IPS DF 6.9 (cell line): ENCODE measurements around the gene MYL12A.

Experiments used
- DNase-seq: peaks from one replicate; pipeline ENCODE4 v3.0.0-alpha.2; 2013; ENCODE audit warnings: low read depth, low spot score
- H3K27ac ChIP-seq: one replicate; pipeline ENCODE4 v1.5.1; 2013; ENCODE audit warnings: low read length, control low read depth
- H3K27me3 ChIP-seq: 2 replicates; pipeline ENCODE4 v1.6.1; 2013; ENCODE audit warnings: mild to moderate bottlenecking, low read length; ENCODE audit not compliant: control insufficient read depth, insufficient read depth
- H3K36me3 ChIP-seq: 2 replicates; pipeline ENCODE4 v1.6.1; 2013; ENCODE audit warnings: low read length; ENCODE audit not compliant: control insufficient read depth, insufficient read depth
- H3K4me1 ChIP-seq: 2 replicates; pipeline ENCODE4 v1.6.1; 2013; ENCODE audit warnings: low read length; ENCODE audit not compliant: control insufficient read depth, insufficient read depth
- H3K4me3 ChIP-seq: 2 replicates; pipeline ENCODE4 v1.5.1; 2013; ENCODE audit warnings: mild to moderate bottlenecking, low read length
- H3K9me3 ChIP-seq: 2 replicates; pipeline ENCODE4 v1.6.1; 2013; ENCODE audit warnings: low read length, inconsistent platforms; ENCODE audit not compliant: control insufficient read depth, insufficient read depth
- WGBS: extraction: QIAGEN DNeasy Blood & Tissue Kit; methylation state at CpG from one replicate; pipeline ENCODE4 v1.1.7; 2013; ENCODE audit warnings: mixed read lengths, missing lambda C conversion rate; ENCODE audit not compliant: insufficient read length, insufficient coverage; 5-methylcytosine and 5-hydroxymethylcytosine counted together

Gene MYL12A

DNA sequence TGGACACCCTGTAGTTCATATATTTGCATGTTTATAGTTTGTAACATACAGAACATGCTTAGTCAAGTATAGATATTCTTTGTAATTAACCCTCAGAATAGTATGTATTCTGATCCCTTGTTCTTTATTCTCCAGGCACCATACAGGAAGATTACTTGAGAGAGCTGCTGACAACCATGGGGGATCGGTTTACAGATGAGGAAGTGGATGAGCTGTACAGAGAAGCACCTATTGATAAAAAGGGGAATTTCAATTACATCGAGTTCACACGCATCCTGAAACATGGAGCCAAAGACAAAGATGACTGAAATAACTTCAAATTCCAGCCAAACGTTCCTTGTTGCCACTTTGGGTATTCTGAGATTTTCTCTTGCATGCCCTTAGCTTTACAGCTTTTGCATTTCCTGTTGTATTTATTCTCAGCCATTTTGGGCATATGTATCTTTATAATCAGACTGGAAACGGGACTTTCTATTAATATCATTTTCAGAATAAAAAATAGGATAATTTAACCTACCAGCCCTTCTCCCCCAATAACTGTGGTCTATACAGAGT, 8.1 kb downstream of the MYL12A start:
- H3K4me3 ChIP-seq = no peak overlapping the region
- no peaks in the 10 kb centered on the region for H3K4me1 ChIP-seq
- DNase-seq = no peak
- H3K9me3 ChIP-seq = no peaks in the 10 kb centered on the region
- H3K36me3 ChIP-seq = peaks cover 20% of the 10 kb centered on the region; the same call in 1 of the 2 replicates
- no CpG with 5 or more reads among the region's 5 CpGs for WGBS
- H3K27me3 ChIP-seq = no peaks in the 10 kb centered on the region
- no peak overlapping the region for H3K27ac ChIP-seq

- H3K27me3 ChIP-seq = no peaks in the 10 kb centered on the region
- no peaks in the 10 kb centered on the region for H3K4me1 ChIP-seq
- no peaks in the 10 kb centered on the region for H3K9me3 ChIP-seq
- WGBS = no CpG with 5 or more reads among the region's 5 CpGs
- no peak for DNase-seq
- no peak overlapping the region for H3K4me3 ChIP-seq
- peaks cover 20% of the 10 kb centered on the region; the same call in 1 of the 2 replicates for H3K36me3 ChIP-seq
- H3K27ac ChIP-seq = no peak overlapping the region
These were observed 9.4 kb downstream of the MYL12A start for GRCh38 chr18:3256693-3257626.

DNA sequence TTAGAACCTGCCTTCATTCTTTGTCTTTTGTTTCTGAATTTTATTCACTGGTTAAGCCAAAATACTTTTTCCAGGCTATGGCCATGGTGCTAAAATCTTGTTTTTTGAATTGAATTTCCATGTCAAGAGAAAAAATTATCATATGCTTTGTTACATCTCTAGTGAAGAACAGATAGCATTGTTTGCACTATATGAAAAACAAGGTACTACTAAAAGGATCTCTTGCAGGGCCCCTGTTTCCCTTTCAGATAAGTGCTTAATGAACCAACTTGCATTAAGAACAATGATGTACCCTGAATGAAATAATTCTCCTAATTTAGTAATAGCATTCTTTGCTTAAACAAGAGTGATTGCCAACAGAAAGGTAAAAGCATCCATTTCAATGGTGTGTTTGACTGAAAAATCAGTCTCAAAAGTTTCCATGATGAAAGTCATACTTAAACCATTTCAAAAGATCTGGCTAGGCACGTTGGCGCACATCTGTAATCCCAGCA, 10.1 kb downstream of the MYL12A start:
- no CpG with 5 or more reads among the region's 2 CpGs for WGBS
- no peak for DNase-seq
- Histone ChIP-seq H3K27me3 (no peaks in the 10 kb centered on the region), H3K9me3 (no peaks in the 10 kb centered on the region), H3K36me3 (peaks cover 20% of the 10 kb centered on the region; the same call in 1 of the 2 replicates), H3K4me1 (no peaks in the 10 kb centered on the region), H3K4me3 (no peak overlapping the region), H3K27ac (no peak overlapping the region)

DNA sequence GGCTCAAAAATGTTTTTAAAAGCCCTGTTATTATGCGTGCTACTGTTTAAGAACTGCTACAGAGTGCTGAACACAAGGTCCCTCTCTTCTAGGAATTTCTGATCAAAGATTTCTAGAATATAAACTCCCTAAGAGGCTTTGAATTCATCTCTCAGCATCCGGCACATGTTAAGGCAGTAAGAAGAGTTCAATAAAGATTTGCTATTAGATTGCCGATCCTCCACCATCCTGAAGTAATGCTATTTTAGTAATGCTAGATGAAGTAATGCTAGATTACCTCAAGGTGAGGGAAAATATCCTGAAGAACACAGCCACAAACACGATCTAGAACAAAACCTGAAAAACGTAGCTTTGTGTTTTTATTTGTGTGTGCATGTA, 13.4 kb downstream of the MYL12A start:
- Histone ChIP-seq H3K36me3 (peaks cover 8% of the 10 kb centered on the region; the same call in 1 of the 2 replicates), H3K4me3 (peak overlapping the region; percentile 95; the same call in 1 of the 2 replicates), H3K27me3 (no peaks in the 10 kb centered on the region), H3K4me1 (no peaks in the 10 kb centered on the region), H3K27ac (no peak overlapping the region), H3K9me3 (no peaks in the 10 kb centered on the region)
- no peak for DNase-seq
- no CpG with 5 or more reads among the region's 5 CpGs for WGBS

DNA sequence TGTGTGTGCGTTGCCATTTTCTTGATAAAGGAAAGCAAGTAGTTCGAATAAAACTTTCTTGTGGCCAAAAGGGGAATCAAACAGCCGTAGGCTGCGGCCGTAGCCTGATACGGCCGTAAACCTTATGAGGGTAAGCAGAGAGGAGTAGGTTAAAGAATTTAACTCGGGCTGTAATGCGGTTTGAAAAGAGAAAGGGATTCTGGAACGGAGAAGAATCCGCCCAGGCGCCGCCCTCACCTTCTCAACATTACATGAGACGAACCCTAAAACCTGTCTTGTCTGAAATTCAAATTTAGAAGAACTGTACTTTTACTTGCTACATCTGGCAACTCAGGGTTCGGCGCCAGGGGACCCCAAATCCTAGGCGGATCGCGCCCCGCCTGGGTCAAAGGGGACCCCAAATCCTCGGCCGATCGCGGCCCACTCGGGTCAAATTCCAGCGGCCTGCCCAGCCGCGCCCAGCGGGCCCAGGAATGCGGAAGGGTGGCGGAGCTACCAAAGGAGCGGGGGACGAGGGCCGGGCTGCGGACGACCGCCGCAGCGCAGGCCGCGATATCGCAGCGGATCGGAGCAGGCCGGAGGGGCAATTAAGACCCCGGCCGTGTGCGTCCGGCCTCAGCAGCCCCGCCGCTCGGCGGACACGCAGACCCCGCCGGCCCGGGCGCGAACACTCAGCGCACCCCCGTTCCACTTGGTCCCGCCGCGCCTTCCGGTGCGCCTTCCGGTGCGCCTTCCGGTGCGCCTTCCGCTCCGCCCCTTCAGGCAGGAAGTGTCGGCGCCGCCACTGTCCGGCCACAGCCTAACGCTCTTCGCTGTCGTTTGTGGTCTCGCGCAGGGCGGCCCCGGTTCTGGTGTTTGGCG, 14.0 kb downstream of the MYL12A start, which contains the start of gene MYL12B:
Gene MYL12B, plus strand, starts transcription at position 761 of the 861 bp plus-strand sequence. CDS start 10,766 bp downstream, outside the sequence.
- WGBS = no CpG with 5 or more reads among the region's 84 CpGs
- Histone ChIP-seq H3K9me3 (no peaks in the 10 kb centered on the region), H3K27me3 (no peaks in the 10 kb centered on the region), H3K4me3 (peak within 1 kb of the TSS; percentile 95), H3K36me3 (peaks cover 8% of the 10 kb centered on the region; the same call in 1 of the 2 replicates), H3K4me1 (no peaks in the 10 kb centered on the region), H3K27ac (no peak within 1 kb of the TSS)
- no peak for DNase-seq

- no peaks in the 10 kb centered on the region for H3K27me3 ChIP-seq
- H3K27ac ChIP-seq = no peak overlapping the region
- H3K4me3 ChIP-seq = peak overlapping the region; percentile 95
- no peaks in the 10 kb centered on the region for H3K9me3 ChIP-seq
- DNase-seq = no peak
- H3K4me1 ChIP-seq = no peaks in the 10 kb centered on the region
- H3K36me3 ChIP-seq = peaks cover 3% of the 10 kb centered on the region; the same call in 1 of the 2 replicates
- WGBS = no CpG with 5 or more reads among the region's 69 CpGs
These were observed 14.9 kb downstream of the MYL12A start for GRCh38 chr18:3262234-3263131.

DNA sequence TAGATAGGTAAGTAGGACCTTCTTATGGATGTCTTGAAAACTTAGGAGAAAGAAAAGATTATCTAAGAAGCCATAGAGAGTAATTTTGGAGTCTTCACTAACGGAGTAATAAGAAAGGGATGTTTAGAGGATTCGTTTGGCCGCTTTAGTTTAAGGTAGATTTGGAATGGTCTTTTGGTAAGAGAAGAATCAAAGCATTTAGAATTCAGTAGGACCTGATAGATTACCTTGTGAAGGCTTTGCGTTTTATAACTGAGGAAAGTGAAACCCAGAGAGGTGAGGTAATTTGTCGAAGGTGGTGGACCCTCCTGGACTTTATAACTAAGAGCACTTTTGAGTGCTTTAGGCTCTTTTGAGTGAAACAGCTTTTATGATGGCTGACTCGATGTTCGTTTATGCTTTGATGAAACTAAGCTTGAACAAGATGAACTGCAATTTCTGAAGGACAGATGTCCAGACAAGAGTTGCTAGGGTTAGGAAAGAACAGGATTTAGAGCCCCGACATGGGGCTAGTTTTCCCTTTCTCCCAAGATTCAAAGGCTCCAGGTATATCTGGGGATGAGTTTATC, 15.6 kb downstream of the MYL12A start:
- no CpG with 5 or more reads among the region's 8 CpGs for WGBS
- no peaks in the 10 kb centered on the region for H3K4me1 ChIP-seq
- H3K27me3 ChIP-seq = no peaks in the 10 kb centered on the region
- H3K27ac ChIP-seq = no peak overlapping the region
- H3K4me3 ChIP-seq = peak overlapping the region; percentile 95; the same call in 1 of the 2 replicates
- no peaks in the 10 kb centered on the region; the same call in 1 of the 2 replicates for H3K36me3 ChIP-seq
- H3K9me3 ChIP-seq = no peaks in the 10 kb centered on the region
- no peak for DNase-seq

DNA sequence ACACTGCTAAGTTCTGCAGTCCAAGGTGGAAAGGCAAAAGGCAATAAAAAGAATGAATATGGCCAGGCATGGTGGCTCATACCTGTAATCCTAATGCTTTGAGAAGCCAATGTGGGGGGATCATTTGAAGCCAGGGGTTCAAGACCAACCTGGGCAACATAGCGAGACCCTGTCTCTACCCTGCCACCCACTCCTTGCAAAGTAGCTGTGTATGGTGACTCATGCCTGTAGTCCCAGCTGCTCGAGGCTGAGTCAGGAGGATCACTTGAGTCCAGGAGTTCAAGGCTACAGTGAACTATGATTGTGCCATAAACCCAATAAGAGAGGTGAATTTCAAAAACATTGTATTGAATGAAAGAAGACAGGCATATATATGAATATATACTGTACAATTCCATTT, 16.8 kb downstream of the MYL12A start:
- Histone ChIP-seq H3K27me3 (no peaks in the 10 kb centered on the region), H3K27ac (no peak overlapping the region), H3K4me1 (no peaks in the 10 kb centered on the region), H3K4me3 (no peak overlapping the region), H3K36me3 (no peaks in the 10 kb centered on the region), H3K9me3 (no peaks in the 10 kb centered on the region)
- no peak for DNase-seq
- WGBS = no CpG with 5 or more reads among the region's 2 CpGs

DNA sequence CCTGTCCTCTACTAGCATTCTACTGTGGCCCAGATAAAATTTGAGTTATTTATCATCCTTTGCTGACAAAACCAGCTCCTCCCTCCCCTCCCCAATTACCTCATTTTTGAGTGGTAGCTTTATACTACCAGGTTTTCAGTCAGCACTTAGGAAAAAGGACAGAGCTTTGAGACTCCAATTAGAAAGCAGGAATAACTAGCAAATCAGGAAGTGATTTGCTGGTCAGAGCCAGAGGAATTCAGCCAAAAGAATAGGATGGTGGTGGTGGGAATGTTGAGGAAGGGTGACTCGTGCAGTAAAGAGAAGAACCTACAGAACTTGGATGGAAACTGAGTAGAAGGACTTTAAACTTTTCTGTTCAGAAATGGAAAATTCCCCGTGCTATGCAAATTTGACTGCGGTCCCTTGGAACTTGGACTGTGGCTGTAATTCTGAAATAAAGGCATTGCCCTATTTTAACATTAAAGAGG, 18.0 kb downstream of the MYL12A start:
- WGBS = no CpG with 5 or more reads among the region's 3 CpGs
- no peak overlapping the region for H3K27ac ChIP-seq
- no peaks in the 10 kb centered on the region for H3K27me3 ChIP-seq
- no peaks in the 10 kb centered on the region for H3K36me3 ChIP-seq
- no peaks in the 10 kb centered on the region for H3K9me3 ChIP-seq
- no peaks in the 10 kb centered on the region for H3K4me1 ChIP-seq
- no peak overlapping the region for H3K4me3 ChIP-seq
- DNase-seq = no peak
